ENCODE measurements around the gene AIMP1. TPM values are rescaled to one million over a fixed set of nuclear protein-coding genes. Genes with fewer than 3 reads are reported as not detected.

AIMP1 gene
- total and polyA plus RNA-seq, 2 of the 13 experiments (the other 11 are each of a cell fraction or from before 2014, with no cell fraction given) = 28.6 to 82.9 TPM

- no peaks in the 10 kb centered on the region for H3K27me3 ChIP-seq (ENCODE audit: control insufficient read depth in 1 of 2, insufficient read depth in 2 of 2, low read length in 2 of 2)
- H3K9ac ChIP-seq (ENCODE audit: insufficient read depth, low read depth, low read length) = no peak overlapping the region
- H3K4me2 ChIP-seq (ENCODE audit: low read depth, low read length) = no peak overlapping the region
- in situ Hi-C loops (cut with HindIII; ENCODE audit: extremely low pct_ligation_motif_present, low pct_unique_long_range_greater_than_20kb) = no loop called here
- DNase-seq (ENCODE audit: low spot score) (no peak), FAIRE-seq (no peak), ATAC-seq (no peak)
- peaks cover 86% of the 10 kb centered on the region for H3K79me2 ChIP-seq (ENCODE audit: insufficient read depth, low read length)
- ChIA-PET POLR2A (interaction anchor here (2.7 kb wide), 1 partner anchor 10 kb away, joined by 10 read pairs; the partner anchor contains the start of genes AIMP1 and TBCK), CTCF (ENCODE audit: low intra/inter-chr PET ratio, low total read pairs) (no interaction called here)
- peaks cover 6 to 40% of the 10 kb centered on the region in 2 experiments for H3K36me3 ChIP-seq (replicated peaks in 1 of 2; ENCODE audit: control insufficient read depth in 1 of 2, insufficient read depth in 2 of 2, low read length in 2 of 2)
- no peaks in the 10 kb centered on the region for H3K9me3 ChIP-seq (ENCODE audit: low read length)
- H3K27ac ChIP-seq (ENCODE audit: extremely low read length, insufficient read depth, low read length) = no peak overlapping the region
- 98% methylated on average over 4 of the region's 4 CpGs for WGBS (ENCODE audit: low lambda C conversion rate)
- peaks cover 61% of the 10 kb centered on the region for H3K4me1 ChIP-seq (ENCODE audit: insufficient read depth, low read length)
- intact Hi-C loops (cut with micrococcal nuclease; ENCODE audit: unreplicated experiment) = no loop called here
- no peak overlapping the region for H3K4me3 ChIP-seq (replicated peaks in 1 of 3; ENCODE audit: insufficient read depth in 1 of 3, low read depth in 2 of 3, low read length in 3 of 3)
- no peak overlapping the region for H2AFZ ChIP-seq (ENCODE audit: low read length)
- no TSS peak for BruUV-seq (replicated peaks)
- no peaks in the 10 kb centered on the region for H4K20me1 ChIP-seq (ENCODE audit: insufficient read depth, low read length)
- TF ChIP-seq ZNF317 (CRISPR knock-in tag; IDR thresholded peaks at IDR 0.05) (no peak), POGK (CRISPR knock-in tag; conservative IDR thresholded peaks at IDR 0.05) (no peak), ZNF556 (CRISPR knock-in tag; IDR thresholded peaks at IDR 0.05; ENCODE audit: borderline replicate concordance) (no peak), CBFB (CRISPR knock-in tag; IDR thresholded peaks at IDR 0.05) (no peak), ZFP91 (CRISPR knock-in tag; IDR thresholded peaks at IDR 0.05; ENCODE audit: borderline replicate concordance) (no peak), ZNF382 (CRISPR knock-in tag; IDR thresholded peaks at IDR 0.05; ENCODE audit: borderline replicate concordance) (no peak), ZNF766 (CRISPR knock-in tag; IDR thresholded peaks at IDR 0.05; ENCODE audit: borderline replicate concordance) (no peak), ARNT (IDR thresholded peaks at IDR 0.05) (no peak), ZHX2 (IDR thresholded peaks at IDR 0.05; ENCODE audit: low read depth) (no peak), ZHX2 (CRISPR knock-in tag; IDR thresholded peaks at IDR 0.05; ENCODE audit: borderline replicate concordance) (no peak), ZNF850 (CRISPR knock-in tag; conservative IDR thresholded peaks at IDR 0.05) (no peak), SMYD3 (CRISPR knock-in tag; IDR thresholded peaks at IDR 0.05) (no peak), HCFC1 (IDR thresholded peaks at IDR 0.05; ENCODE audit: low read depth, low read length) (no peak)
Measured at GRCh38 chr4:106305435-106306055, 10.8 kb upstream of the AIMP1 start.

Data from HepG2 (cell line).